GM19099 (cell line): ENCODE results near the gene EXOC2.

Source experiments
- POLR2A ChIP-seq: IDR thresholded peaks from 3 replicates; pipeline ENCODE4 v1.6.1; 2011; ENCODE audit warnings: low read depth; ENCODE audit not compliant: insufficient read length; ENCODE audit errors: extremely low read depth

Gene EXOC2

DNA sequence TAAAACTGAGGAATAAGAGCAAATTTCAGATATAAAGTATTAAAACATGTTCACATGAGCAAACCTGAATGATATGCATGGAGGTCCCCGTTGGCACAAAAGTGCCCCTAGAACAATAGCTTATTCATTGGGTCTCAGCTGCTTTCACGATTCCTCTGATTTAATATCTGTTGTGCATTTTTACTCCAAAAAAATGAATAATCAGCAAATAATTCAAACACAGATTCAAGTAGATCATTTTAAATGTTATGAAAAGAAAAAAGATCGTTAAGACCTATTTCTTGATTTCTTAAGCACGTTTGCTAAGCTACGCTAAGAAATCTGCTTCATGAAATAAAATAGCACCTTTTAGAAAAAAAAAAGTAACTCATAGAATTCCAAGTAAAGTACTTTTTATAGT, 57.7 kb downstream of the EXOC2 start:
- TF ChIP-seq POLR2A, result no peak

- TF ChIP-seq POLR2A, result no peak
Measured at GRCh38 chr6:633611-634010, 59.3 kb downstream of the EXOC2 start.

GRCh38 chr6:628766-629165, 64.2 kb downstream of the EXOC2 start:
- TF ChIP-seq POLR2A, result no peak

DNA sequence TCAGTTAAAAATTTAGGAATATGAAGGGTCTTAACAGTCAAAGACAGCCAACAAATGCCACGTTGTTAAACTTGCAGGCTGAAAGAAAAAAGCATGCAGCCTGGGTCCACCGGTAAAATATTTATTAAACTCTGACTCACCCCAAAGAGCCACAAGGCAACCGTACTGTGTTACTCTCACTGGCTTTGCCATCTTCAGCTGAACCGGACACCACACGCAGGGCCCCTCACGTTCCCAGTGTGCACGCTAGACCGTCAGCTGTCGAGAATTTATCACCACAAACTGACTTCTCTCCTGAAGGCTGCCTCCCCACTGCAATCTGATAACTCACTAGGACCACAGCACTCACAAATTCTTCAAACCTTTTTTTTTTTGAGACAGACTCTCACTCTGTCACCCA, 66.7 kb downstream of the EXOC2 start:
- no peak for TF ChIP-seq POLR2A

GRCh38 chr6:624979-625378, 68.0 kb downstream of the EXOC2 start:
- TF ChIP-seq POLR2A, result no peak

GRCh38 chr6:622462-622861, 70.5 kb downstream of the EXOC2 start:
- no peak for TF ChIP-seq POLR2A

GRCh38 chr6:621931-622330, 71.0 kb downstream of the EXOC2 start:
- TF ChIP-seq POLR2A, result no peak

DNA sequence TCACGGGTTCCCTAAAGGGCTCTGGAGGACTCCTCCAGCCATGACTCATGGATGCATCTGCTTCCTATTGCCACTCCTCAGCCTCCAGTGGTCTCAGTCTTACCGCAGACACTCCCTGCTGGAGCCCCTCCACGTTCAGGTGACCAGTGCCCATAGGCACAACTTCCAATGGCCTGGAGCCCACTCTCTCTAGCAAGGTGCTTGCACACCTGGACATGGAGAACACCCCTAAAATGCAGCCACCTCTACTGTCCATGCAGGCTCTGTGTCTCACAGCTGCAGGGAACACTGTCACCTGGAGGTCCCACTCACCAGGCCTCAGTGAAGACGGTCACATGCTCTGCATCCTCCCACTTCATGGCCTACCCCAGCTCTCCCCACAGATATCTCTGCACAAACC, 72.0 kb downstream of the EXOC2 start:
- TF ChIP-seq POLR2A, result no peak

DNA sequence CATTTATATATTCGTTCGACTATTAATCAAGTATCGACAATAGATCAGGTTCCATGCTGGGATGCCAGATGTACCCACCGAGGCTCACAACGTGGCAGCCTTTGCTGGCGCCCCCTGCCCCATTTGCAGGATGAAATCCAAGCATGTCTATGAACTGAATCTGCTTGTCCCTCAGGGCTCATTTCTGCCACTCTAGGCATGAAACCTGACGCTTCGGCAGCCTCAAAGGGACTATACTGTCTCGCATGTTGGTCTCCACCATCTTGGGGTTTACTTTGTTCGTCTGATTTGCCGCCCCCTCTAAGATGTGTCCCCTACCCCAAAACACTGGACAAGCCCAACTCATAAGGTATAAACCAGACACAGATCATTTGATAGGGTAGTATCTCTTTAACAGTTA, 72.8 kb downstream of the EXOC2 start:
- TF ChIP-seq POLR2A, result no peak

GRCh38 chr6:617456-618100, 75.4 kb downstream of the EXOC2 start:
- no peak for TF ChIP-seq POLR2A

- no peak for TF ChIP-seq POLR2A
Measured at GRCh38 chr6:613981-614380, 79.0 kb downstream of the EXOC2 start.

GRCh38 chr6:611928-612327, 81.0 kb downstream of the EXOC2 start:
- no peak for TF ChIP-seq POLR2A

- no peak for TF ChIP-seq POLR2A
Measured at GRCh38 chr6:610882-611281, 82.1 kb downstream of the EXOC2 start.

- no peak for TF ChIP-seq POLR2A
Measured at GRCh38 chr6:609905-610304, 83.0 kb downstream of the EXOC2 start.

- TF ChIP-seq POLR2A, result no peak
Measured at GRCh38 chr6:606829-607379, 86.0 kb downstream of the EXOC2 start.

DNA sequence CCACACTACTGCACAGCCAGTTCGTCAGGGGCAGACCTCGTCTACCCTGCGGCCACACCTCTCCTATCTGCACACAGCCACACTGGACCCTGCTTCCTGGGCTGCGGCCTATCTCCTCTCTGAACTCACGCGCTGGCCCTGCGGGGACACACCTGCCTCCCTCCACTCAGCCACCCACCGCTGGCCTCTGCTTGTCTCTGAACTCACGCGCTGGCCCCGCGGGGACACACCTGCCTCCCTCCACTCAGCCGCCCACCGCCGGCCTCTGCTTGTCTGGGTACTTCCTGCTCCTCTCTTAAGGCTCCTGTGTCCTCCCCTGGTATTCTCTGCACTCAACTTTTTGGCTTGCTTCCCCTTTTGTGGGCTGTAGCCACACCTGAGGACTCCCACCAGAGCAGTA, 88.4 kb downstream of the EXOC2 start:
- no peak for TF ChIP-seq POLR2A

GRCh38 chr6:603265-603664, 89.7 kb downstream of the EXOC2 start:
- TF ChIP-seq POLR2A, result no peak
